SK-N-SH (cell line): ENCODE measurements around the gene SLC47A2. TPM values are rescaled to one million over a fixed set of nuclear protein-coding genes. Genes with fewer than 3 reads are reported as not detected.

Experiments used
- CTCF ChIA-PET: fragments of 300-600, 350-600 bp; formaldehyde crosslinking; extraction: SDS; loops from one replicate; lab custom pipeline; 2021; lab: Yijun Ruan, JAX
- POLR2A ChIA-PET: fragments of 350-600 bp; sonication (Branson Sonifier 250); formaldehyde crosslinking; extraction: SDS; loops from one replicate; lab custom pipeline; 2020; ENCODE audit warnings: antibody characterized with exemption, inconsistent platforms; lab: Yijun Ruan, JAX
- DNase-seq: peaks from one replicate; pipeline ENCODE4 v3.0.0; 2012
- H2AFZ ChIP-seq: fragments of 200-600 bp; sonication (generic); 2 replicates; pipeline ENCODE4 v1.8.1; 2016; ENCODE audit warnings: antibody characterized with exemption, mild to moderate bottlenecking, low read depth
- H3F3A ChIP-seq: fragments of 200-600 bp; sonication (generic); replicated peaks from 2 replicates; pipeline ENCODE3; 2016; ENCODE audit warnings: antibody characterized with exemption, mild to moderate bottlenecking; ENCODE audit not compliant: insufficient read depth
- H3K27ac ChIP-seq, 2 experiments: fragments of 200-500 bp in 1 of 2; fragments of 200-600 bp in 1 of 2; sonication (Bioruptor generic) in 1 of 2; sonication (generic), shearing (Covaris generic) in 1 of 2; 2 replicates each; pipeline versions ENCODE4 v1.5.1 to v1.6.1; 2014 to 2016; ENCODE audit warnings: low read depth in 2 of 2, inconsistent platforms in 1 of 2, low read length in 1 of 2, mild to moderate bottlenecking in 1 of 2, mixed read lengths in 1 of 2
- H3K27me3 ChIP-seq: fragments of 200-600 bp; sonication (generic), shearing (Covaris generic); 2 replicates; pipeline ENCODE4 v1.6.1; 2016; ENCODE audit warnings: mixed run types; ENCODE audit not compliant: insufficient read depth
- H3K36me3 ChIP-seq, 2 experiments: fragments of 200-500 bp in 1 of 2; fragments of 200-600 bp in 1 of 2; sonication (Bioruptor generic) in 1 of 2; sonication (generic) in 1 of 2; replicated peaks in 1 of 2; 2 replicates each; pipeline versions ENCODE3 to v1.5.1; 2014 to 2016; ENCODE audit warnings: low read length in 1 of 2, mild to moderate bottlenecking in 1 of 2; ENCODE audit not compliant: insufficient read depth in 2 of 2, control insufficient read depth in 1 of 2
- H3K4me1 ChIP-seq, 2 experiments: fragments of 200-500 bp in 1 of 2; fragments of 200-600 bp in 1 of 2; sonication (Bioruptor generic) in 1 of 2; sonication (generic), shearing (Covaris generic) in 1 of 2; 2 replicates each; pipeline versions ENCODE4 v1.5.1 to v1.6.1; 2014 to 2016; ENCODE audit warnings: low read depth in 1 of 2, low read length in 1 of 2, mixed run types in 1 of 2; ENCODE audit not compliant: insufficient read depth in 2 of 2, control insufficient read depth in 1 of 2
- H3K4me2 ChIP-seq: fragments of 200-600 bp; sonication (generic), shearing (Covaris generic); 2 replicates; pipeline ENCODE4 v1.6.1; 2017; ENCODE audit warnings: mixed run types
- H3K4me3 ChIP-seq, 2 experiments: fragments of 200-500 bp in 1 of 2; fragments of 200-600 bp in 1 of 2; sonication (Bioruptor generic) in 1 of 2; sonication (generic), shearing (Covaris generic) in 1 of 2; 2 replicates each; pipeline versions ENCODE4 v1.5.1 to v1.8.1; 2014 to 2016; ENCODE audit warnings: low read depth in 2 of 2, inconsistent platforms in 1 of 2, low read length in 1 of 2, mild to moderate bottlenecking in 1 of 2, mixed read lengths in 1 of 2, moderate library complexity in 1 of 2
- H3K79me2 ChIP-seq: fragments of 200-600 bp; sonication (generic); 2 replicates; pipeline ENCODE4 v1.8.1; 2017; ENCODE audit warnings: mild to moderate bottlenecking; ENCODE audit not compliant: insufficient read depth
- H3K9ac ChIP-seq: fragments of 200-600 bp; sonication (generic); 2 replicates; pipeline ENCODE4 v1.6.1; 2017; ENCODE audit warnings: mixed run types
- H3K9me2 ChIP-seq: fragments of 200-600 bp; sonication (generic); 2 replicates; pipeline ENCODE4 v1.6.1; 2017; ENCODE audit warnings: mixed run types
- H3K9me3 ChIP-seq: fragments of 200-600 bp; sonication (generic); 2 replicates; pipeline ENCODE4 v1.6.1; 2017; ENCODE audit warnings: mixed run types, mild to moderate bottlenecking, moderate library complexity
- H4K20me1 ChIP-seq: fragments of 200-600 bp; sonication (generic); 2 replicates; pipeline ENCODE4 v1.6.1; 2017; ENCODE audit warnings: mild to moderate bottlenecking, mixed run types; ENCODE audit not compliant: insufficient read depth
- ELF1 ChIP-seq: IDR thresholded peaks from 2 replicates; pipeline ENCODE4 v1.4.0; 2012
- EP300 ChIP-seq, 2 experiments: IDR thresholded peaks; 2 replicates each; pipeline versions ENCODE4 v1.4.0 to v1.6.1; 2012; ENCODE audit warnings: borderline replicate concordance in 1 of 2, low read depth in 1 of 2, low read length in 1 of 2
- IRF3 ChIP-seq: fragments of 150-350 bp; IDR thresholded peaks from 2 replicates; pipeline ENCODE4 v1.6.1; 2016; ENCODE audit warnings: mild to moderate bottlenecking, low read depth, low read length
- MAX ChIP-seq: IDR thresholded peaks from 2 replicates; pipeline ENCODE4 v1.4.0; 2012; ENCODE audit warnings: low read depth
- NFIC ChIP-seq: IDR thresholded peaks from 2 replicates; pipeline ENCODE4 v1.4.0; 2012; ENCODE audit warnings: borderline replicate concordance
- POLR2AphosphoS5 ChIP-seq: IDR thresholded peaks from 2 replicates; pipeline ENCODE4 v1.6.1; 2012; ENCODE audit warnings: low read depth, low read length
- RAD21 ChIP-seq: IDR thresholded peaks from 2 replicates; pipeline ENCODE4 v1.6.1; 2012; ENCODE audit warnings: mild to moderate bottlenecking, low read length
- RCOR1 ChIP-seq: fragments of 150-350 bp; IDR thresholded peaks from 2 replicates; pipeline ENCODE4 v1.6.1; 2017; ENCODE audit warnings: antibody characterized with exemption, low read length
- RFX5 ChIP-seq: IDR thresholded peaks from 2 replicates; pipeline ENCODE4 v1.6.1; 2012; ENCODE audit warnings: mild to moderate bottlenecking, improper control_type of control experiment, low read length
- TAF1 ChIP-seq: IDR thresholded peaks from 2 replicates; pipeline ENCODE4 v1.6.1; 2012; ENCODE audit warnings: low read depth, mild to moderate bottlenecking, low read length, moderate library complexity, borderline replicate concordance
- TCF12 ChIP-seq: IDR thresholded peaks from 2 replicates; pipeline ENCODE4 v1.4.0; 2012
- TEAD4 ChIP-seq: IDR thresholded peaks from 2 replicates; pipeline ENCODE4 v1.4.0; 2012; ENCODE audit warnings: mild to moderate bottlenecking, borderline replicate concordance; ENCODE audit not compliant: insufficient read depth
- USF1 ChIP-seq: IDR thresholded peaks from 2 replicates; pipeline ENCODE4 v1.4.0; 2012; ENCODE audit warnings: low read depth, borderline replicate concordance
- USF2 ChIP-seq: fragments of 150-350 bp; IDR thresholded peaks from 2 replicates; pipeline ENCODE4 v1.6.1; 2017; ENCODE audit warnings: antibody characterized with exemption, low read length, low read depth, borderline replicate concordance
- YY1 ChIP-seq: IDR thresholded peaks from 2 replicates; pipeline ENCODE4 v1.4.0; 2012; ENCODE audit warnings: low read depth, mild to moderate bottlenecking
- WGBS: methylation state at CpG from one replicate; pipeline ENCODE4 v1.1.6; 2017; ENCODE audit warnings: low lambda C conversion rate; 5-methylcytosine and 5-hydroxymethylcytosine counted together
- polyA plus RNA-seq, 3 experiments: library from polyadenylated mRNA; depleted of rRNA; stranded (reverse); fragments of >200 nt; gene quantifications; 2 replicates each; pipeline ENCODE4 v1.2.3, GENCODE V29; 2012

The SLC47A2 gene
- polyA plus RNA-seq, 1 of the 3 experiments (the other 2 are of a cell fraction): not detected

- H3K4me3 ChIP-seq: no peak overlapping the region
- no peaks in the 10 kb centered on the region for H3K9me3 ChIP-seq
- TF ChIP-seq RFX5 (no peak), YY1 (no peak), USF1 (no peak), ELF1 (no peak), NFIC (no peak), RAD21 (no peak), IRF3 (no peak), RCOR1 (no peak), POLR2AphosphoS5 (no peak)
- peaks cover 12 to 13% of the 10 kb centered on the region in 2 experiments; a peak in 3 of 4 replicates for H3K4me1 ChIP-seq
- ChIA-PET CTCF (interaction anchor here (1.3 to 4.0 kb wide), 4 partner anchors 9 to 395 kb away, joined by 4 to 27 read pairs (median 10); partner anchors contain the start of gene B9D1), POLR2A (no interaction called here)
- DNase-seq: no peak
- peaks cover 12% of the 10 kb centered on the region for H3F3A ChIP-seq
- WGBS: 91% methylated on average over 10 of the region's 12 CpGs
- no peaks in the 10 kb centered on the region for H4K20me1 ChIP-seq
- H3K4me2 ChIP-seq: no peak overlapping the region
- no peaks in the 10 kb centered on the region for H3K9me2 ChIP-seq
- H2AFZ ChIP-seq: no peak overlapping the region
- H3K27ac ChIP-seq: no peak overlapping the region
- no peaks in the 10 kb centered on the region for H3K27me3 ChIP-seq
- no peak overlapping the region for H3K9ac ChIP-seq
- no peaks in the 10 kb centered on the region for H3K79me2 ChIP-seq
- no peaks in the 10 kb centered on the region for H3K36me3 ChIP-seq
These were observed 41.3 kb upstream of the SLC47A2 start for GRCh38 chr17:19757536-19758180.

- no peak overlapping the region for H3K4me3 ChIP-seq
- no peak overlapping the region for H2AFZ ChIP-seq
- WGBS: 91% methylated on average over 10 of the region's 10 CpGs
- no peaks in the 10 kb centered on the region for H3K9me3 ChIP-seq
- ChIA-PET POLR2A (no interaction called here), CTCF (interaction anchor here (0.9 to 4.7 kb wide), 6 partner anchors 9 to 394 kb away, joined by 3 to 48 read pairs (median 8); partner anchors contain the start of gene B9D1)
- H3K4me2 ChIP-seq: no peak overlapping the region
- no peak for DNase-seq
- no peaks in the 10 kb centered on the region for H3K9me2 ChIP-seq
- H3K79me2 ChIP-seq: no peaks in the 10 kb centered on the region
- no peak for TF ChIP-seq USF2
- TF ChIP-seq MAX: no peak
- TF ChIP-seq TAF1: no peak
- TF ChIP-seq RAD21: no peak
- no peak for TF ChIP-seq TCF12
- no peak for TF ChIP-seq RFX5
- no peak for TF ChIP-seq TEAD4
- no peak for TF ChIP-seq NFIC
- TF ChIP-seq EP300 (IDR thresholded peaks at IDR 0.05; ENCODE audit: borderline replicate concordance in 1 of 2, low read depth in 1 of 2, low read length in 1 of 2): no peak
- TF ChIP-seq USF1: no peak
- H3K27me3 ChIP-seq: no peaks in the 10 kb centered on the region
- no peaks in the 10 kb centered on the region for H3K36me3 ChIP-seq
- no peak overlapping the region for H3K27ac ChIP-seq
- no peaks in the 10 kb centered on the region for H4K20me1 ChIP-seq
- peaks cover 16% of the 10 kb centered on the region for H3F3A ChIP-seq
- H3K9ac ChIP-seq: no peak overlapping the region
- H3K4me1 ChIP-seq: peaks cover 10 to 18% of the 10 kb centered on the region in 2 experiments; a peak in 3 of 4 replicates
These were observed 40.2 kb upstream of the SLC47A2 start for GRCh38 chr17:19756546-19756945.
